Measurements from ENCODE around the gene LIM2.

DNA sequence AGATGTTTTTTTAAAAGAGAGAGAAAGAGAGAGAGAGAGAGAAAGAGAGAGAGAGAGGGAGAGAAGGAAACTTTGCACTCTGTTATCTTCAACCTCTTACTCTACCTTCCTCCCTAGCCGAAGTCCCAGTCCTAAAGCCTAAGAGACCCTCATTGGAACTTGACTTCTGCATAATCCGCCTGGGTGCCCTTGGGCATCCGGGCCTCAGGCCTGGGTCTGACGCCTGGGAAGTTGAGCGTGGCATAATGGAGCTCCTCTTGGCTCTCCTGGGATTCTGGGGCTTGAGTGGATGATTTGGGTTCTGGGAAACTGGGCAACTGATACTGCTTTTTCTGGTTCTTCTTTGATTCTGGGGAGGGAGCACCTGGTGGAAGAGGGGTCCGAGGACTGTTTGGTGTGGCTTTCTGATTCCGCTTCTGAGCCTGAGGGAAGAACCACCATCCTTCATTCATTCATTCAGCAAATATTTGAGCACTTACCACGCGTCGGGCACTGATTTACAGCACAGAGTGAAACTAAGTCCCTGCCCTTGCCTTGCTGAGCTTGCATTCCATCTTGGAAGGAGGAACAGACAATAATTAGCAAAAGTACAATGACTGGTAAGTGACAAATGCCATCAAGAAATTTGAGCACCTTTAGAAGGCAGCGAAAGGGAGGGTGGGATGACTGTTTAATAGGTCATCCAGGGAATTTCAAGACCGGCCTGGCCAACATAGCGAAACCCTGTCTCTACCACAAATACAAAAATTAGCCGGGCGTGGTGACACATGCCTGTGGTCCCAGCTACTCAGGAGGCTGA lies 23.4 kb upstream of the LIM2 start:
- TF ChIP-seq, protein P1, sequence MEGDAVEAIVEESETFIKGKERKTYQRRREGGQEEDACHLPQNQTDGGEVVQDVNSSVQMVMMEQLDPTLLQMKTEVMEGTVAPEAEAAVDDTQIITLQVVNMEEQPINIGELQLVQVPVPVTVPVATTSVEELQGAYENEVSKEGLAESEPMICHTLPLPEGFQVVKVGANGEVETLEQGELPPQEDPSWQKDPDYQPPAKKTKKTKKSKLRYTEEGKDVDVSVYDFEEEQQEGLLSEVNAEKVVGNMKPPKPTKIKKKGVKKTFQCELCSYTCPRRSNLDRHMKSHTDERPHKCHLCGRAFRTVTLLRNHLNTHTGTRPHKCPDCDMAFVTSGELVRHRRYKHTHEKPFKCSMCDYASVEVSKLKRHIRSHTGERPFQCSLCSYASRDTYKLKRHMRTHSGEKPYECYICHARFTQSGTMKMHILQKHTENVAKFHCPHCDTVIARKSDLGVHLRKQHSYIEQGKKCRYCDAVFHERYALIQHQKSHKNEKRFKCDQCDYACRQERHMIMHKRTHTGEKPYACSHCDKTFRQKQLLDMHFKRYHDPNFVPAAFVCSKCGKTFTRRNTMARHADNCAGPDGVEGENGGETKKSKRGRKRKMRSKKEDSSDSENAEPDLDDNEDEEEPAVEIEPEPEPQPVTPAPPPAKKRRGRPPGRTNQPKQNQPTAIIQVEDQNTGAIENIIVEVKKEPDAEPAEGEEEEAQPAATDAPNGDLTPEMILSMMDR (IDR thresholded peaks at IDR 0.05 in 4 of 5, conservative IDR thresholded peaks at IDR 0.05 in 1 of 5): no peak
- no peak for TF ChIP-seq POLR2A (IDR thresholded peaks at IDR 0.05)
